Erythroblast (primary cell): ENCODE data around the gene IDUA.

Source experiments
- GATA1 ChIP-seq: IDR thresholded peaks from 2 replicates; pipeline ENCODE4 v1.6.1; 2011; ENCODE audit warnings: low read depth, mild to moderate bottlenecking, control low read depth, low read length, moderate library complexity
- POLR2A ChIP-seq: IDR thresholded peaks from 2 replicates; pipeline ENCODE4 v1.6.1; 2011; ENCODE audit warnings: mild to moderate bottlenecking, low read length

DNA sequence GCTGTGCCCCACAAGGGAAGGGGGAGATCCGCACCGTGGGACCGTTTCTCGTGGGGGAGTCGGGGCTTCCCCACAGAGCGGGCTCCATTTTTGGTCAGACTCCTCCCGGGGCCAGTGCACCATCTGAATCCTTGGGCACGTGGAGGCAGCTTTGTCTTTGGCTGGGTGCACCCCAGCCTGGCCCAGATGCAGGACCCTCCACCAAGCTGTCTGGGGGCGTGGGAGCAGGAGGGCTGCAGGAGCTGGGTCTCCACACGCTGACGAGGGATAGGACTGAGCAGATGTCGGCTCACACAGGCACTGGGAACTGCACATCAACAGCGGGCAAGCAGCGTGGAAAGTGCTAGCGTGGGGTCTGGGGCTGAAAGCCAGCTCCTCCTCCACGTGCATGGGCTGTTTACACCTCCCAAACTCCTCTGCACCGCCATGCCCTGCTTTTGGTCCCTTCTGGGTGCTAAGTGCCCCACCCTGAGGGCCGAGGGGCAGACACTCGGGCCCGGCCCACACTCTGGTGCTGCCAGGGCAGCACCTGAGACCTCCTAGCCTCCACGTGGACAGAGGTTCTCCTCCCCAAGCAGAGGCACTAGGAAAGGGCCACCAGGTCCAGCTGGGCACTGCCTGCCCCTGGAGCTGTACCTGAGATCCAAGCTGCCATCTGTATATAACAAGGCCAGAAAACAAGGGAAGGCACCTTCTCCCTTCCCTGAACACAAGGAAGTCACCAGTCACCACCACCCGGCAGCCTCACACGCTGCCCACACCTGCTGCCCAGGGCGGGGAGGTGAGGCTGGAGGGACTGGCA lies 27.3 kb upstream of the IDUA start:
- TF ChIP-seq POLR2A (no peak), GATA1 (no peak)
